GM18867 (cell line): ENCODE data around the gene FCGR1A.
"Not testable (repeated sequence)": the region's sequence is repeated elsewhere in the genome, so short reads cannot be mapped to it uniquely, and the experiment has no call there.

Experiments used
- ATAC-seq: cut with Tn5 transposase; IDR thresholded peaks from one replicate; pipeline ENCODE4 v1.9.1; 2021; ENCODE audit warnings: mild to moderate bottlenecking, moderate library complexity; ENCODE audit not compliant: unreplicated experiment

The FCGR1A gene

DNA sequence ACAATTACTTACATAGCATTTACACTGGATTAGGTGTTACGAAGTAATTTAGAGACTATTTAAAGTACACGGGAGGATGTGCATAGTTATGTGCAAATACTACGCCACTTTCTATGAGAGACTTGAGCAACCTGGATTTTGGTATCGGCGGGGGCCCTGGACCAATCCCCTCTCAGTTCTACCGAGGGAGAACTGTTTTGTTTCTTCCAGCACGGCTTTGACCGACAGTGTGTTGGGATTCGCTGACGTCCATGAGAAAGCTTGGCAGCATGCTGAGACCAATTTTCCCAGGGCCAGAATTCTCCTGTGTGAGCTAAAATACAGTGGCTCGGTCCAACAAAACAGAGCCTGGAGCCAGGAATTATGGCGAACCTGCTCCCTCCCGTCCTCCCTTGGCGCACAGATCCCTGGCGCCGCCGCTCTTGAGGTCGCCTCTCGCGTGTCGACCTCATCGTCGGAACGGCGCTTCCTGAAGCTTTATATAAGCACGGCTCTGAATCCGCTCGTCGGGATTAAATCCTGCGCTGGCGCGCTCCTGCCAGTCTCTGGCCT is 49.3 kb downstream of the FCGR1A start:
- not testable (repeated sequence) for ATAC-seq

DNA sequence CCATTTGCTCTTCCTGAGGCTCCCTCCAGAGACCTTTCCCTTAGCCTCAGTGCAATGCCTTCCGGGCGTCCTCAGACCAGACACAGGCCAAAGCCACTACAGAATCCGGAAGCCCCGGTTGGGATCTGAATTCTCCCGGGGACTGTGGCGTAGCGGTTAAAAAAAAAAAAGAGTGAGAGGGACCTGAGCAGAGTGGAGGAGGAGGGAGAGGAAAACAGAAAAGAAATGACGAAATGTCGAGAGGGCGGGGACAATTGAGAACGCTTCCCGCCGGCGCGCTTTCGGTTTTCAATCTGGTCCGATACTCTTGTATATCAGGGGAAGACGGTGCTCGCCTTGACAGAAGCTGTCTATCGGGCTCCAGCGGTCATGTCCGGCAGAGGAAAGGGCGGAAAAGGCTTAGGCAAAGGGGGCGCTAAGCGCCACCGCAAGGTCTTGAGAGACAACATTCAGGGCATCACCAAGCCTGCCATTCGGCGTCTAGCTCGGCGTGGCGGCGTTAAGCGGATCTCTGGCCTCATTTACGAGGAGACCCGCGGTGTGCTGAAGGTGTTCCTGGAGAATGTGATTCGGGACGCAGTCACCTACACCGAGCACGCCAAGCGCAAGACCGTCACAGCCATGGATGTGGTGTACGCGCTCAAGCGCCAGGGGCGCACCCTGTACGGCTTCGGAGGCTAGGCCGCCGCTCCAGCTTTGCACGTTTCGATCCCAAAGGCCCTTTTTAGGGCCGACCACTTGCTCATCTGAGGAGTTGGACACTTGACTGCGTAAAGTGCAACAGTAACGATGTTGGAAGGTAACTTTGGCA is 50.0 kb downstream of the FCGR1A start:
- ATAC-seq: peak; percentile 68

DNA sequence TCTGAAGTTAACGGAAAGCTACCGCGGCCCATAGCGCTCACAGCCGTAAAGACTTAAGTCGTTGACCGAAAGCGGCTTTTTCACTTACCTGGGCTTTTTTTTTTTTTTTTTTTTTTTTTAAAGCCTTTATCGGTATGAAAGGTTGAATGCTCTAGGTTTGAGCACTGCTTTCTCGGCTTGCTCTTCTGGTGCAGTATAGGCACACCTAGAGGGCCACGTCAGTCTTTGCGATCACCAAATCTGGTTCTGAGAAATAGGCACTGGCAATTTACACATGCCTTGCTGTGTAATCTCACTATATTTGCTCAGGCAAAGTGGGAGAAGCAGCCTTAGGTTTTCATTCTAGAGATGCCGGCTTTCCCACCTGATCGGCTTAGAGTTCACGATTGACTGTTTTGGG is 50.6 kb downstream of the FCGR1A start:
- ATAC-seq: peak; percentile 11

DNA sequence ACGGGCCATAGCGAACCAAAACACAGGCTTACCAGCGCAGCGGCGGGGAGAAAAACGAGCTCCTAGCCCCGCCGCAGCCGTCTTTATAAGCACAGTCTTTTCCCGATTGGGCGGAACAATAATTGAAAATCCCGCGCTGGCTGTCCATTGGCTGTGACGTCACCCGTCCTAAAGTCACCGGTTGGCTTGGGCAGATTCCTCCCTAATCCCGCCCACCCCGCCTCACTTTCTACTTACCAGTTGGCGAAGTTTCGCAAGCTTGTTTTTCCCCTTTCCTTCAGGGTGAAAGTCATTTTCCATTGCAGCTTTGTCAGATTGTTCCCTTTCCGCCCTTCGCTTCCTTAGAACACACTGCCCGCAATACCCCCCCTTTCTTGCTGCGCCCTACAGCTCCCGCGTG is 58.7 kb downstream of the FCGR1A start:
- peak; percentile 23 for ATAC-seq
